ENCODE data around the gene GRHPR. TPM values are rescaled to one million over a fixed set of nuclear protein-coding genes. Genes with fewer than 3 reads are reported as not detected.
"Not testable (repeated sequence)": the region's sequence is repeated elsewhere in the genome, so short reads cannot be mapped to it uniquely, and the experiment has no call there.

GRHPR gene
- total RNA-seq, 1 donor from 2014 or later: 64.8 TPM

- TF ChIP-seq CTCF (IDR thresholded peaks at IDR 0.05): no peak
- no peak for ATAC-seq
- Histone ChIP-seq H3K4me1 (peaks cover 9% of the 10 kb centered on the region), H3K9me3 (peaks cover 9% of the 10 kb centered on the region), H3K36me3 (no peaks in the 10 kb centered on the region), H3K4me3 (no peak overlapping the region), H3K27me3 (ENCODE audit: low read depth) (no peaks in the 10 kb centered on the region), H3K27ac (no peak overlapping the region)
- no peak for DNase-seq
- intact Hi-C loops (cut with DNase I): no loop called here
Observed at GRCh38 chr9:37476930-37477329, 54.4 kb downstream of the GRHPR start.

GRCh38 chr9:37477443-37477842 is 54.9 kb downstream of the GRHPR start:
- ATAC-seq; H3K4me1 ChIP-seq; H3K27ac ChIP-seq; H3K4me3 ChIP-seq; H3K36me3 ChIP-seq; intact Hi-C loops (cut with DNase I); H3K27me3 ChIP-seq (ENCODE audit: low read depth); DNase-seq; H3K9me3 ChIP-seq: not testable (repeated sequence)

- intact Hi-C loops (cut with DNase I); H3K27ac ChIP-seq; H3K36me3 ChIP-seq; H3K4me3 ChIP-seq; H3K4me1 ChIP-seq; H3K9me3 ChIP-seq; DNase-seq; ATAC-seq; H3K27me3 ChIP-seq (ENCODE audit: low read depth): not testable (repeated sequence)
Observed at GRCh38 chr9:37477987-37478619, 55.6 kb downstream of the GRHPR start.

- TF ChIP-seq CTCF (IDR thresholded peaks at IDR 0.05): no peak
- Histone ChIP-seq H3K27ac (no peak overlapping the region), H3K9me3 (no peaks in the 10 kb centered on the region), H3K27me3 (ENCODE audit: low read depth) (no peaks in the 10 kb centered on the region), H3K4me3 (no peak overlapping the region), H3K36me3 (no peaks in the 10 kb centered on the region), H3K4me1 (peaks cover 6% of the 10 kb centered on the region)
- intact Hi-C loops (cut with DNase I): no loop called here
- DNase-seq (no peak), ATAC-seq (no peak)
Observed at GRCh38 chr9:37480759-37481158, 58.3 kb downstream of the GRHPR start.

GRCh38 chr9:37485389-37486255 is 63.1 kb downstream of the GRHPR start, which contains the start of gene POLR1E:
Gene POLR1E (plus strand): TSS chr9:37485948. CDS start chr9:37486048, 100 bp downstream.
- intact Hi-C loops (cut with DNase I): no loop called here

GRCh38 chr9:37486256-37486615 is 63.7 kb downstream of the GRHPR start:
- H3K27me3 ChIP-seq (ENCODE audit: low read depth): no peaks in the 10 kb centered on the region
- no peaks in the 10 kb centered on the region for H3K9me3 ChIP-seq
- ATAC-seq (peak in 1 of 2 donors; percentile 4), DNase-seq (no peak)
- intact Hi-C loops (cut with DNase I): no loop called here
- H3K4me1 ChIP-seq: peaks cover 24% of the 10 kb centered on the region
- no peak for TF ChIP-seq CTCF (IDR thresholded peaks at IDR 0.05)
- peak overlapping the region; percentile 76 for H3K27ac ChIP-seq
- peak overlapping the region; percentile 77 for H3K4me3 ChIP-seq
- peaks cover 20% of the 10 kb centered on the region for H3K36me3 ChIP-seq

More at GRCh38 chr9:37485389-37486255, 63.1 kb downstream of the GRHPR start, which contains the start of gene POLR1E:
- H3K36me3 ChIP-seq: peaks cover 14% of the 10 kb centered on the region
- peak within 1 kb of the TSS; percentile 77 for H3K4me3 ChIP-seq
- H3K9me3 ChIP-seq: no peaks in the 10 kb centered on the region
- H3K27me3 ChIP-seq (ENCODE audit: low read depth): no peaks in the 10 kb centered on the region
- TF ChIP-seq CTCF (IDR thresholded peaks at IDR 0.05): no peak
- H3K4me1 ChIP-seq: peaks cover 24% of the 10 kb centered on the region
- peak within 1 kb of the TSS; percentile 76 for H3K27ac ChIP-seq
- DNase-seq: peak; percentile 98
- ATAC-seq: peak; percentile 99 to 100

Other genes starting within 250 kb of the GRHPR start
- gene ZBTB5, start 42.8 kb downstream of the GRHPR start, total RNA-seq: 9.2 TPM
- 17.3 TPM for gene POLR1E, start 63.3 kb downstream of the GRHPR start, total RNA-seq
- gene FBXO10, start 153.7 kb downstream of the GRHPR start, total RNA-seq: 10.2 TPM
- gene TOMM5, start 169.9 kb downstream of the GRHPR start, total RNA-seq: 59.5 TPM
- 0.06 TPM for gene FRMPD1, start 228.3 kb downstream of the GRHPR start, total RNA-seq

Data from lower lobe of right lung (tissue), 2 donors.